Upper lobe of left lung (tissue), 6 donors: ENCODE data around the gene ECI1. TPM values are rescaled to one million over a fixed set of nuclear protein-coding genes. Genes with fewer than 3 reads are reported as not detected.

Source experiments
- ATAC-seq, 2 donors: fragments of 200-7000 bp; cut with Tn5 transposase; one replicate each; pipeline ENCODE4 v1.9.1; 2022; ENCODE audit warnings: mild to moderate bottlenecking in 2 of 2, moderate library complexity in 2 of 2; ENCODE audit not compliant: low FRiP score in 2 of 2
- DNase-seq, 2 donors: peaks; one replicate each; pipeline ENCODE4 v3.0.0-alpha.2; 2019 to 2020
- H3K27ac ChIP-seq, 4 donors: fragments of 200-600 bp; sonication (generic); one replicate each; pipeline ENCODE4 v1.5.1; 2016 to 2019
- H3K27me3 ChIP-seq, 4 donors: fragments of 200-600 bp; sonication (generic); one replicate each; pipeline ENCODE4 v1.5.1; 2017 to 2019
- H3K36me3 ChIP-seq, 4 donors: fragments of 200-600 bp; sonication (generic); one replicate each; pipeline ENCODE4 v1.5.1; 2016 to 2019
- H3K4me1 ChIP-seq, 4 donors: fragments of 200-600 bp; sonication (generic); one replicate each; pipeline ENCODE4 v1.5.1; 2018 to 2019
- H3K4me3 ChIP-seq, 4 donors: fragments of 200-600 bp; sonication (generic); one replicate each; pipeline ENCODE4 v1.5.1; 2017 to 2019; ENCODE audit warnings: mild to moderate bottlenecking in 2 of 4, moderate library complexity in 1 of 4
- H3K9me3 ChIP-seq, 4 donors: fragments of 200-600 bp; sonication (generic); one replicate each; pipeline ENCODE4 v1.5.1; 2018 to 2019
- EP300 ChIP-seq, 4 donors: sonication (generic); formaldehyde crosslinking; IDR thresholded peaks; one replicate each; pipeline ENCODE4 v1.5.1; 2017; ENCODE audit warnings: antibody characterized with exemption in 4 of 4, control low read depth in 2 of 4
- POLR2A ChIP-seq, 4 donors: fragments of 450-650 bp; IDR thresholded peaks; one replicate each; pipeline ENCODE4 v1.5.1; 2016 to 2017; ENCODE audit warnings: antibody characterized with exemption in 4 of 4, mild to moderate bottlenecking in 2 of 4
- POLR2AphosphoS5 ChIP-seq, 2 donors: sonication (generic); formaldehyde crosslinking; IDR thresholded peaks; one replicate each; pipeline ENCODE4 v1.5.1; 2017; ENCODE audit warnings: antibody characterized with exemption in 2 of 2
- WGBS, 2 donors: methylation state at CpG; one replicate each; pipeline ENCODE4 v1.1.5; 2017 to 2018; 5-methylcytosine and 5-hydroxymethylcytosine counted together
- total RNA-seq, 6 donors: library from RNA; depleted of rRNA in 4 of 6; stranded (reverse); fragments of >200 nt in 4 of 6; gene quantifications; one replicate each; pipeline versions ENCODE4 v1.1.0 to v1.2.1, GENCODE V29; 2016 to 2021
- TF ChIP-seq, protein P1 (sequence below), 6 experiments: fragments of 450-650 bp in 4 of 6; fragments of 200-600 bp in 2 of 6; sonication (generic) in 2 of 6; IDR thresholded peaks; one replicate each; pipeline ENCODE4 v1.5.1; 2016 to 2019; ENCODE audit warnings: antibody characterized with exemption in 6 of 6
- donor health status: DM: no; HTN: no; CAD: no; lungs with moderate emphysema.
- donor health status: DM: no; HTN: yes; CAD: no; lungs with severe emphysema.

Gene ECI1
- total RNA-seq, 6 donors from 2014 or later, result 48.1 to 75.5 (median 68.2) TPM

DNA sequence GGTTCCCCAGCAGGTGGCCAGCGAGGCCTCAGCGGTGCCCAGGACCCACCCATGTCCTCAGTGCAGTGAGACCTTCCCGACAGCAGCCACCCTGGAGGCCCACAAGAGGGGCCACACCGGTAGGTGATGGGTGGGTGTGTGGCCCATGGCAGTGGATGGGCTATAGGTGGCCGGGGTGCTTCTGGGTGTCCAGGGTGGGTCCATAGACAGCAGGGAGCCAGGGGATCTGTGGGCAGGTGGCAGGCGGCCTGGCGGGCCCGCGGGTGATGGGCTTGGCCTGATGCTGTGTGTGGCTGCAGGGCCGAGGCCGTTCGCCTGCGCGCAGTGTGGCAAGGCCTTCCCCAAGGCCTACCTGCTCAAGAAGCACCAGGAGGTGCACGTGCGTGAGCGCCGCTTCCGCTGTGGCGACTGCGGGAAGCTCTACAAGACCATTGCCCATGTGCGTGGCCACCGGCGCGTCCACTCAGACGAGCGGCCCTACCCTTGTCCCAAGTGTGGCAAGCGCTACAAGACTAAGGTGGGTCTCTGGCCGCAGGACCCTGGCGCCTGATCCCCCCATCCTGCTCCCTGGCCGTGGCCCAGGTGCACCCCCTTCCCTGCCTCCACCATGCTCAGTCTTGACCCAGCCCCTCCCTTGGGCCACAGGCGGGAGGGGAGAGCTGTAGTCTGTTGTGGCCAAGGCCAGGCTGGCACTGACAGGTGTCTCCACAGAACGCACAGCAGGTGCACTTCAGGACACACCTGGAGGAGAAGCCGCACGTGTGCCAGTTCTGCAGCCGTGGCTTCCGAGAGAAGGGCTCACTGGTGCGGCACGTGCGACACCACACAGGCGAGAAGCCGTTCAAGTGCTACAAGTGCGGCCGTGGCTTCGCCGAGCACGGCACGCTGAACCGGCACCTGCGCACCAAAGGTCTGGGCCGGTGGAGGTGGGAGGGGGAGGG is 17.2 kb downstream of the ECI1 start:
- Histone ChIP-seq H3K4me1 (peaks cover 12 to 21% (median 19%) of the 10 kb centered on the region in 4 donors), H3K4me3 (no peak overlapping the region), H3K27me3 (peaks cover 0 to 19% (median 10%) of the 10 kb centered on the region in 4 donors), H3K36me3 (peaks cover 36 to 68% (median 67%) of the 10 kb centered on the region in 4 donors), H3K9me3 (no peaks in the 10 kb centered on the region), H3K27ac (no peak overlapping the region)
- DNase-seq (peak in 1 of 2 donors; percentile 85), ATAC-seq (no peak)
- TF ChIP-seq POLR2AphosphoS5 (IDR thresholded peaks at IDR 0.05), result no peak
- TF ChIP-seq, protein P1, sequence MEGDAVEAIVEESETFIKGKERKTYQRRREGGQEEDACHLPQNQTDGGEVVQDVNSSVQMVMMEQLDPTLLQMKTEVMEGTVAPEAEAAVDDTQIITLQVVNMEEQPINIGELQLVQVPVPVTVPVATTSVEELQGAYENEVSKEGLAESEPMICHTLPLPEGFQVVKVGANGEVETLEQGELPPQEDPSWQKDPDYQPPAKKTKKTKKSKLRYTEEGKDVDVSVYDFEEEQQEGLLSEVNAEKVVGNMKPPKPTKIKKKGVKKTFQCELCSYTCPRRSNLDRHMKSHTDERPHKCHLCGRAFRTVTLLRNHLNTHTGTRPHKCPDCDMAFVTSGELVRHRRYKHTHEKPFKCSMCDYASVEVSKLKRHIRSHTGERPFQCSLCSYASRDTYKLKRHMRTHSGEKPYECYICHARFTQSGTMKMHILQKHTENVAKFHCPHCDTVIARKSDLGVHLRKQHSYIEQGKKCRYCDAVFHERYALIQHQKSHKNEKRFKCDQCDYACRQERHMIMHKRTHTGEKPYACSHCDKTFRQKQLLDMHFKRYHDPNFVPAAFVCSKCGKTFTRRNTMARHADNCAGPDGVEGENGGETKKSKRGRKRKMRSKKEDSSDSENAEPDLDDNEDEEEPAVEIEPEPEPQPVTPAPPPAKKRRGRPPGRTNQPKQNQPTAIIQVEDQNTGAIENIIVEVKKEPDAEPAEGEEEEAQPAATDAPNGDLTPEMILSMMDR (IDR thresholded peaks at IDR 0.05), result no peak
- no peak for TF ChIP-seq POLR2A (IDR thresholded peaks at IDR 0.05)
- TF ChIP-seq EP300 (IDR thresholded peaks at IDR 0.05), result no peak
- WGBS, 2 donors, result 92 to 95% methylated on average over 12 to 50 of the region's 51 CpGs

DNA sequence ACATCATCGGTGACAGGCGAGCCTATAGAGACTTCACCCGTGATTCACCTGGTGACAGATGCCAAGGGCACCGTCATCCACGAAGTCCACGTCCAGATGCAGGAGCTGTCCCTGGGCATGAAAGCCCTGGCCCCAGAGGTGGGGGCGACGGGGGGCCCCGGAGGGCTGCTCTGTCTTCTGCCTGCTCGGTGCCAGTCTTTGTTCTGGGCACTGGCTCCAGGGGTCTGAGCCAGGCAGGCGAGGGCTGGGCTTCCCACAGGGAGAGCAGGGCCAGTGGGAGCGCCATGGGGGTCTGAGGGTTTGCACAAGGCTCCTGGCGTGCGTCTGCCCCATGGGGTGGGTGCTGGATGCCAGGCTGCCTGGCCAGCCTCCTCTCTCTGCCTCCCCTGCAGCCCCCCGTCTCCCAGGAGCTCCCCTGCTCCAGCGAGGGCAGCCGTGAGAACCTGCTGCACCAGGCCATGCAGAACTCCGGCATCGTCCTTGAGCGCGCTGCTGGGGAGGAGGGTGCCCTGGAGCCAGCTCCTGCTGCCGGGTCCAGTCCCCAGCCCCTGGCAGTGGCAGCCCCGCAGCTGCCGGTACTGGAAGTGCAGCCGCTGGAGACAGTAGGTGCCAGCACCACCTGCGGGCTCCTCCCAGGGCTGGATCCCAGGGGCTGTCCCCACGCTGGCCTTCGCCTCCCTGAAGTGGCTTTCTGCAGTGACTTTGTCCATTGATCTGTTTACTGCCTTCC is 18.2 kb downstream of the ECI1 start:
- Histone ChIP-seq H3K9me3 (no peaks in the 10 kb centered on the region), H3K4me3 (no peak overlapping the region), H3K4me1 (peaks cover 12 to 21% (median 19%) of the 10 kb centered on the region in 4 donors), H3K27me3 (peaks cover 0 to 19% (median 10%) of the 10 kb centered on the region in 4 donors), H3K27ac (no peak overlapping the region), H3K36me3 (peaks cover 41 to 78% (median 75%) of the 10 kb centered on the region in 4 donors)
- no peak for TF ChIP-seq POLR2AphosphoS5 (IDR thresholded peaks at IDR 0.05)
- TF ChIP-seq, protein P1 (IDR thresholded peaks at IDR 0.05), result no peak
- TF ChIP-seq EP300 (IDR thresholded peaks at IDR 0.05), result no peak
- no peak for TF ChIP-seq POLR2A (IDR thresholded peaks at IDR 0.05)
- no peak for ATAC-seq
- WGBS, 2 donors, result 87 to 96% methylated on average over 7 to 27 of the region's 28 CpGs
- no peak for DNase-seq

DNA sequence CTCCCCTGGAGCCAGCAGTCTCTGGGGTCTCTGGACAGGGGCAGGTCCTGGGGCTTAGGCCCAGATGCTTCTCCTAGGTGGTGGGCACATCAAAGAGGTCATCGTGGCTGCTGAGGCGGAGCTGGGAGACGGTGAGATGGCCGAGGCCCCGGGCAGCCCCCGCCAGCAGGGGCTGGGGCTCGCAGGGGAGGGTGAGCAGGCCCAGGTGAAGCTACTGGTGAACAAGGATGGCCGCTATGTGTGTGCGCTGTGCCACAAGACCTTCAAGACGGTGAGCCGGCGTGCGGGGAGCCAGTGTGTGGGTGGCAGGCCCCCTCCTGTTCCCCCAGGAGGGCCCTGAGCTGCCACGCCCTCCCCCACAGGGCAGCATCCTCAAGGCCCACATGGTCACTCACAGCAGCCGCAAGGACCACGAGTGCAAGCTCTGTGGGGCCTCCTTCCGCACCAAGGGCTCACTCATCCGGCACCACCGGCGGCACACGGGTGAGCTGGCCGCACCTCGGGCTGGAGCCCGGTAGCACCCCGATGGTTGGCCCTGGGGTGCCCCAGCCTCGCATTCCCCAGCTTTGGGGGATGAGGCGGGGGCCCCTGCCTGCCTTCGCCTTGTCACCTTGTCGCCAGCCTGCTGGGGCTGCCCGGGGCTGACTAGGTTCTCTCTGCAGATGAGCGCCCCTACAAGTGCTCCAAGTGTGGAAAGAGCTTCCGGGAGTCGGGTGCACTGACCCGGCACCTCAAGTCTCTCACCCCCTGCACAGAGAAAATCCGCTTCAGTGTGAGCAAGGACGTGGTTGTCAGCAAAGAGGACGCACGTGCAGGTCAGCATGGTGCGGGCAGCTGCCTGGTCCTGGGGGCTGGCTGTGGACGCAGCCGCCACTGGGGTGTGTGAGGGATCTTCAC is 19.0 kb downstream of the ECI1 start:
- Histone ChIP-seq H3K27ac (no peak overlapping the region), H3K36me3 (peaks cover 41 to 83% (median 77%) of the 10 kb centered on the region in 4 donors), H3K9me3 (no peaks in the 10 kb centered on the region), H3K27me3 (peaks cover 0 to 13% (median 9%) of the 10 kb centered on the region in 4 donors), H3K4me1 (peaks cover 11 to 16% (median 13%) of the 10 kb centered on the region in 4 donors), H3K4me3 (no peak overlapping the region)
- no peak for TF ChIP-seq EP300 (IDR thresholded peaks at IDR 0.05)
- no peak for TF ChIP-seq POLR2AphosphoS5 (IDR thresholded peaks at IDR 0.05)
- no peak for TF ChIP-seq POLR2A (IDR thresholded peaks at IDR 0.05)
- TF ChIP-seq, protein P1 (IDR thresholded peaks at IDR 0.05), result no peak
- 89 to 93% methylated on average over 29 to 37 of the region's 41 CpGs for WGBS, 2 donors
- DNase-seq (peak in 1 of 2 donors; percentile 65), ATAC-seq (no peak)
